Uterus (tissue), 2 donors: ENCODE measurements around the gene METTL21C.

Experiments
- CTCF ChIP-seq, 4 experiments: fragments of 200-600 bp in 2 of 4; fragments of 450-650 bp in 2 of 4; sonication (generic) in 2 of 4; IDR thresholded peaks; one replicate each; pipeline ENCODE4 v1.5.1; 2016 to 2019; ENCODE audit warnings: antibody characterized with exemption in 4 of 4, mild to moderate bottlenecking in 2 of 4, moderate library complexity in 1 of 4
- POLR2A ChIP-seq, 2 donors: fragments of 450-650 bp; IDR thresholded peaks; one replicate each; pipeline ENCODE4 v1.6.1; 2016; ENCODE audit warnings: antibody characterized with exemption in 2 of 2, mild to moderate bottlenecking in 1 of 2, moderate library complexity in 1 of 2

DNA sequence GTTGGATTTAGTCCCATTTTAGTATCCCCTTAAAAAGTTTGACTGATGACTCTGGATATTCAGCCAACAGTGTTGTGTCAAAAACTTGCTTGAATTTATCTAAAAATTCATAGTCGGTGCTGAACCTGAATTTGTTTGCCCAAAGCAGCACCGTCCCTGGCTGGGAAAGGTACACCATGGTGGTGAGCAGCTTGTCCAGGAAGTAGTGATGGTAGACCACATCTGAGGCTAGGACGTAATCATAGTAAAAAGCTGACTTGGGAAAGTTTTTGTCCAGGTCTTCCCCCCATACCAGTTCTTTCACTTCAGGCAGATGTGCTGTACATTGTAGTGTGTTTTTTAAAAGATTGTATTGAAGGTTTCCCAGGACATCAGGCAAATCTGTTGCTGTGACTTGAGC, 8.8 kb downstream of the METTL21C start:
- TF ChIP-seq POLR2A (IDR thresholded peaks at IDR 0.05), result no peak
- TF ChIP-seq CTCF (IDR thresholded peaks at IDR 0.05), result no peak
